HCT116 (cell line): ENCODE measurements around the gene STAC2. TPM values are rescaled to one million over a fixed set of nuclear protein-coding genes. Genes with fewer than 3 reads are reported as not detected.

ENCODE experiments used
- ATAC-seq: fragments of 200-7000 bp; cut with Tn5 transposase; 2 replicates; pipeline ENCODE4 v1.9.1; 2020; ENCODE audit warnings: mild to moderate bottlenecking, moderate library complexity
- BruUV-seq: library from RNA; stranded (reverse); fragments of 400-500 nt; replicated peaks from 2 replicates; lab custom pipeline; 2021; lab: Mats Ljungman, UMichigan
- CTCF ChIA-PET: fragments of 300-600 bp; sonication (Branson Sonifier 250); formaldehyde crosslinking; loops from one replicate; lab custom pipeline; 2021; ENCODE audit warnings: antibody characterized with exemption; lab: Charles Lee
- POLR2A ChIA-PET: fragments of 300-600, 350-600 bp; sonication (Branson Sonifier 250); formaldehyde crosslinking; loops from one replicate; lab custom pipeline; 2021; ENCODE audit warnings: antibody characterized with exemption; lab: Charles Lee
- RAD21 ChIA-PET, 2 experiments: fragments of 300-600 bp; sonication (Branson Sonifier 250); formaldehyde crosslinking; loops; one replicate each; lab custom pipeline; 2023; ENCODE audit warnings: low total read pairs in 2 of 2; ENCODE audit not compliant: uncharacterized antibody in 2 of 2, unreplicated experiment in 2 of 2, low non-redundant PET in 1 of 2; lab: Charles Lee
- DNase-seq: peaks from one replicate; pipeline ENCODE4 v3.0.0-alpha.2; 2010; ENCODE audit warnings: low read depth, low spot score
- H2AFZ ChIP-seq: fragments of 200-600 bp; shearing (Covaris generic), sonication (generic); 2 replicates; pipeline ENCODE4 v1.6.1; 2017; ENCODE audit warnings: low read depth, mixed run types, mixed read lengths, antibody characterized with exemption, low read length; ENCODE audit not compliant: poor library complexity, severe bottlenecking
- H3K27ac ChIP-seq: 2 replicates; pipeline ENCODE4 v1.5.1; 2012; ENCODE audit warnings: low read depth, low read length
- H3K27me3 ChIP-seq: fragments of 200-600 bp; sonication (generic); 2 replicates; pipeline ENCODE4 v1.6.1; 2016; ENCODE audit warnings: mixed run types, low read length, mixed read lengths; ENCODE audit not compliant: insufficient read depth
- H3K36me3 ChIP-seq, 2 experiments: fragments of 200-500 bp in 1 of 2; fragments of 200-600 bp in 1 of 2; sonication (Bioruptor generic) in 1 of 2; sonication (generic) in 1 of 2; 2 replicates each; pipeline versions ENCODE4 v1.5.1 to v1.6.1; 2014 to 2016; ENCODE audit warnings: low read length in 2 of 2, inconsistent platforms in 1 of 2, mixed read lengths in 1 of 2, mixed run types in 1 of 2; ENCODE audit not compliant: insufficient read depth in 2 of 2, control insufficient read depth in 1 of 2
- H3K4me1 ChIP-seq, 2 experiments: fragments of 200-600 bp in 1 of 2; sonication (generic) in 1 of 2; 2 replicates each; pipeline versions ENCODE4 v1.5.1 to v1.6.1; 2012 to 2017; ENCODE audit warnings: low read length in 2 of 2, inconsistent platforms in 1 of 2, mild to moderate bottlenecking in 1 of 2, mixed read lengths in 1 of 2, mixed run types in 1 of 2, moderate library complexity in 1 of 2; ENCODE audit not compliant: insufficient read depth in 2 of 2, control insufficient read depth in 1 of 2
- H3K4me2 ChIP-seq: fragments of 200-600 bp; sonication (generic); 2 replicates; pipeline ENCODE4 v1.6.1; 2017; ENCODE audit warnings: mixed run types, low read length, mixed read lengths
- H3K4me3 ChIP-seq, 2 experiments: fragments of 200-600 bp in 1 of 2; sonication (generic) in 1 of 2; replicated peaks in 1 of 2; 2 replicates each; pipeline ENCODE4 v1.5.1; 2011 to 2016; ENCODE audit warnings: low read length in 2 of 2, control low read depth in 1 of 2, low read depth in 1 of 2, mild to moderate bottlenecking in 1 of 2, mixed read lengths in 1 of 2, mixed run types in 1 of 2
- H3K79me2 ChIP-seq: fragments of 200-600 bp; sonication (generic); 2 replicates; pipeline ENCODE4 v1.6.1; 2017; ENCODE audit warnings: mild to moderate bottlenecking, mixed run types, low read length, moderate library complexity, mixed read lengths; ENCODE audit not compliant: insufficient read depth
- H3K9ac ChIP-seq: fragments of 200-600 bp; sonication (generic); 2 replicates; pipeline ENCODE4 v1.6.1; 2016; ENCODE audit warnings: low read length, mixed read lengths
- H3K9me2 ChIP-seq: fragments of 200-600 bp; sonication (generic), shearing (Covaris generic); 2 replicates; pipeline ENCODE4 v1.6.1; 2017; ENCODE audit warnings: mixed run types, mild to moderate bottlenecking, moderate library complexity; ENCODE audit not compliant: insufficient read depth
- H3K9me3 ChIP-seq, 2 experiments: fragments of 200-500 bp in 1 of 2; fragments of 200-600 bp in 1 of 2; sonication (Bioruptor generic) in 1 of 2; sonication (generic) in 1 of 2; 2 replicates each; pipeline ENCODE4 v1.6.1; 2014 to 2017; ENCODE audit warnings: low read length in 2 of 2, mixed read lengths in 2 of 2, inconsistent platforms in 1 of 2, low read depth in 1 of 2, mild to moderate bottlenecking in 1 of 2, mixed run types in 1 of 2, moderate library complexity in 1 of 2; ENCODE audit not compliant: control insufficient read depth in 1 of 2, insufficient read depth in 1 of 2
- H4K20me1 ChIP-seq: fragments of 200-600 bp; sonication (generic), shearing (Covaris generic); 2 replicates; pipeline ENCODE4 v1.6.1; 2017; ENCODE audit warnings: mixed run types, mild to moderate bottlenecking, moderate library complexity; ENCODE audit not compliant: insufficient read depth
- ELF1 ChIP-seq: IDR thresholded peaks from 2 replicates; pipeline ENCODE4 v1.6.1; 2012; ENCODE audit warnings: low read depth, borderline replicate concordance
- EZH2phosphoT487 ChIP-seq: fragments of 200-600 bp; IDR thresholded peaks from 2 replicates; pipeline ENCODE4 v1.6.1; 2018; ENCODE audit warnings: antibody characterized with exemption, borderline replicate concordance
- FOSL1 ChIP-seq: IDR thresholded peaks from 2 replicates; pipeline ENCODE4 v1.6.1; 2012; ENCODE audit warnings: low read depth
- JUND ChIP-seq: IDR thresholded peaks from 2 replicates; pipeline ENCODE4 v1.6.1; 2012
- POLR2A ChIP-seq: IDR thresholded peaks from 2 replicates; pipeline ENCODE4 v1.7.0; 2011; ENCODE audit warnings: borderline replicate concordance; ENCODE audit not compliant: insufficient read depth, insufficient read length; ENCODE audit errors: extremely low read depth
- POLR2AphosphoS5 ChIP-seq: IDR thresholded peaks from 2 replicates; pipeline ENCODE4 v1.6.1; 2011; ENCODE audit warnings: mild to moderate bottlenecking, low read depth, low read length, moderate library complexity
- SIN3A ChIP-seq: IDR thresholded peaks from 2 replicates; pipeline ENCODE4 v1.6.1; 2012; ENCODE audit warnings: low read depth
- SRF ChIP-seq: IDR thresholded peaks from 2 replicates; pipeline ENCODE4 v1.6.1; 2012; ENCODE audit warnings: low read depth
- TCF7L2 ChIP-seq: IDR thresholded peaks from 2 replicates; pipeline ENCODE4 v1.7.0; 2011; ENCODE audit warnings: borderline replicate concordance, inconsistent platforms; ENCODE audit not compliant: insufficient read depth, insufficient read length; ENCODE audit errors: extremely low read depth
- YY1 ChIP-seq: IDR thresholded peaks from 2 replicates; pipeline ENCODE4 v1.6.1; 2011; ENCODE audit warnings: low read length, low read depth, moderate library complexity, mild to moderate bottlenecking; ENCODE audit not compliant: insufficient replicate concordance; ENCODE audit errors: extremely low read depth
- ZNF274 ChIP-seq: fragments of 200-500 bp; sonication (Bioruptor generic); IDR thresholded peaks from 2 replicates; pipeline ENCODE4 v1.6.1; 2014; ENCODE audit warnings: mild to moderate bottlenecking, low read depth, low read length, inconsistent platforms
- intact Hi-C: fragments of 100-400 bp; cut with micrococcal nuclease; formaldehyde crosslinking; loops from 2 replicates; pipeline ENCODE4 v1.10.0; 2022
- total RNA-seq: library from RNA; stranded (reverse); gene quantifications from one replicate; pipeline ENCODE4 v1.2.1, GENCODE V29; 2021; ENCODE audit not compliant: unreplicated experiment
- TF ChIP-seq, protein P1 (sequence below): IDR thresholded peaks from 2 replicates; pipeline ENCODE4 v1.6.1; 2012; ENCODE audit warnings: low read depth
- TF ChIP-seq, protein P2 (sequence below), 3 experiments: fragments of 200-600 bp in 1 of 3; sonication (generic) in 1 of 3; IDR thresholded peaks in 2 of 3; conservative IDR thresholded peaks in 1 of 3; 2 replicates each; pipeline ENCODE4 v1.5.1; 2012 to 2017; ENCODE audit warnings: low read depth in 2 of 3, low read length in 2 of 3, antibody characterized with exemption in 1 of 3, borderline replicate concordance in 1 of 3, control low read depth in 1 of 3, mild to moderate bottlenecking in 1 of 3, mixed read lengths in 1 of 3, mixed run types in 1 of 3, moderate library complexity in 1 of 3; ENCODE audit not compliant: insufficient read depth in 1 of 3
- TF ChIP-seq, protein P3 (sequence below): IDR thresholded peaks from 2 replicates; pipeline ENCODE4 v1.6.1; 2012
- TF ChIP-seq, protein P4 (sequence below): IDR thresholded peaks from 2 replicates; pipeline ENCODE4 v1.6.1; 2011; ENCODE audit warnings: mild to moderate bottlenecking, low read length, moderate library complexity; ENCODE audit not compliant: insufficient replicate concordance; ENCODE audit errors: extremely low read depth

STAC2 gene
- total RNA-seq, 1 experiment from 2014 or later = not detected

DNA sequence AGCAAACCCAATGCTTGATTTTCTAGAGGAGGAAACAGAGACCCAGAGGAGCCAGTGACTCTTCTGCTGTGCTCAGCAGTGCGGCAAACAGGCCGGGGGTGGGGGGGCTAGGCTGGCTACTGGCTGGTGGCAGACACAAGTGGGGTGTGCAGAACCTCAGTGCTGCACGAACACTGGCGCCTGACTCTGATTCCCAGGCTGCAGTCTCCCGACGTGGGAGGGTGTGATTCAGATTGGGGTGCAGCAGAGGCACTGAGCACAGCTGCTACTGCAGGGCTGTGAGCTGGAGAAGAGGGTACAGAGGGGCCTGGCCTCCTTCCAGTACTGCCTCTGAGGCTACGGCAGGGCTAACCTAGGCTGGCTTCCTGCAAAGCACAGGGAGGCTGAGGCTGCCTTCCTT lies 17.6 kb downstream of the STAC2 start:
- no peak overlapping the region for H2AFZ ChIP-seq
- DNase-seq (no peak), ATAC-seq (no peak)
- CTCF ChIA-PET = interaction anchor here (1.2 to 6.1 kb wide), 6 partner anchors 8 to 414 kb away, joined by 3 to 105 read pairs (median 44); no protein-coding TSS in a partner anchor
- POLR2A ChIA-PET = no interaction called here
- H3K36me3 ChIP-seq = peaks cover 19 to 20% of the 10 kb centered on the region in 2 experiments; a peak in 3 of 4 replicates
- intact Hi-C loops = loop anchor here (5.0 to 10.0 kb wide), 2 partner anchors 317 to 414 kb away; no protein-coding TSS in a partner anchor
- H3K79me2 ChIP-seq = no peaks in the 10 kb centered on the region
- no peaks in the 10 kb centered on the region for H3K9me3 ChIP-seq
- TF ChIP-seq POLR2AphosphoS5 = no peak
- no peak for TF ChIP-seq SIN3A
- no peak for TF ChIP-seq POLR2A
- TF ChIP-seq, protein P1, sequence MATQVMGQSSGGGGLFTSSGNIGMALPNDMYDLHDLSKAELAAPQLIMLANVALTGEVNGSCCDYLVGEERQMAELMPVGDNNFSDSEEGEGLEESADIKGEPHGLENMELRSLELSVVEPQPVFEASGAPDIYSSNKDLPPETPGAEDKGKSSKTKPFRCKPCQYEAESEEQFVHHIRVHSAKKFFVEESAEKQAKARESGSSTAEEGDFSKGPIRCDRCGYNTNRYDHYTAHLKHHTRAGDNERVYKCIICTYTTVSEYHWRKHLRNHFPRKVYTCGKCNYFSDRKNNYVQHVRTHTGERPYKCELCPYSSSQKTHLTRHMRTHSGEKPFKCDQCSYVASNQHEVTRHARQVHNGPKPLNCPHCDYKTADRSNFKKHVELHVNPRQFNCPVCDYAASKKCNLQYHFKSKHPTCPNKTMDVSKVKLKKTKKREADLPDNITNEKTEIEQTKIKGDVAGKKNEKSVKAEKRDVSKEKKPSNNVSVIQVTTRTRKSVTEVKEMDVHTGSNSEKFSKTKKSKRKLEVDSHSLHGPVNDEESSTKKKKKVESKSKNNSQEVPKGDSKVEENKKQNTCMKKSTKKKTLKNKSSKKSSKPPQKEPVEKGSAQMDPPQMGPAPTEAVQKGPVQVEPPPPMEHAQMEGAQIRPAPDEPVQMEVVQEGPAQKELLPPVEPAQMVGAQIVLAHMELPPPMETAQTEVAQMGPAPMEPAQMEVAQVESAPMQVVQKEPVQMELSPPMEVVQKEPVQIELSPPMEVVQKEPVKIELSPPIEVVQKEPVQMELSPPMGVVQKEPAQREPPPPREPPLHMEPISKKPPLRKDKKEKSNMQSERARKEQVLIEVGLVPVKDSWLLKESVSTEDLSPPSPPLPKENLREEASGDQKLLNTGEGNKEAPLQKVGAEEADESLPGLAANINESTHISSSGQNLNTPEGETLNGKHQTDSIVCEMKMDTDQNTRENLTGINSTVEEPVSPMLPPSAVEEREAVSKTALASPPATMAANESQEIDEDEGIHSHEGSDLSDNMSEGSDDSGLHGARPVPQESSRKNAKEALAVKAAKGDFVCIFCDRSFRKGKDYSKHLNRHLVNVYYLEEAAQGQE = no peak
- TF ChIP-seq, protein P2, sequence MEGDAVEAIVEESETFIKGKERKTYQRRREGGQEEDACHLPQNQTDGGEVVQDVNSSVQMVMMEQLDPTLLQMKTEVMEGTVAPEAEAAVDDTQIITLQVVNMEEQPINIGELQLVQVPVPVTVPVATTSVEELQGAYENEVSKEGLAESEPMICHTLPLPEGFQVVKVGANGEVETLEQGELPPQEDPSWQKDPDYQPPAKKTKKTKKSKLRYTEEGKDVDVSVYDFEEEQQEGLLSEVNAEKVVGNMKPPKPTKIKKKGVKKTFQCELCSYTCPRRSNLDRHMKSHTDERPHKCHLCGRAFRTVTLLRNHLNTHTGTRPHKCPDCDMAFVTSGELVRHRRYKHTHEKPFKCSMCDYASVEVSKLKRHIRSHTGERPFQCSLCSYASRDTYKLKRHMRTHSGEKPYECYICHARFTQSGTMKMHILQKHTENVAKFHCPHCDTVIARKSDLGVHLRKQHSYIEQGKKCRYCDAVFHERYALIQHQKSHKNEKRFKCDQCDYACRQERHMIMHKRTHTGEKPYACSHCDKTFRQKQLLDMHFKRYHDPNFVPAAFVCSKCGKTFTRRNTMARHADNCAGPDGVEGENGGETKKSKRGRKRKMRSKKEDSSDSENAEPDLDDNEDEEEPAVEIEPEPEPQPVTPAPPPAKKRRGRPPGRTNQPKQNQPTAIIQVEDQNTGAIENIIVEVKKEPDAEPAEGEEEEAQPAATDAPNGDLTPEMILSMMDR (IDR thresholded peaks at IDR 0.05 in 2 of 3, conservative IDR thresholded peaks at IDR 0.05 in 1 of 3; ENCODE audit: borderline replicate concordance in 1 of 3, insufficient read depth in 1 of 3, low read depth in 2 of 3, low read length in 2 of 3) = no peak
- TF ChIP-seq, protein P3, sequence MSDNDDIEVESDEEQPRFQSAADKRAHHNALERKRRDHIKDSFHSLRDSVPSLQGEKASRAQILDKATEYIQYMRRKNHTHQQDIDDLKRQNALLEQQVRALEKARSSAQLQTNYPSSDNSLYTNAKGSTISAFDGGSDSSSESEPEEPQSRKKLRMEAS = no peak
- TF ChIP-seq ZNF274 = no peak
- TF ChIP-seq YY1 = no peak
- no peak for TF ChIP-seq TCF7L2
- TF ChIP-seq EZH2phosphoT487 = no peak
- no peak for TF ChIP-seq JUND
- TF ChIP-seq, protein P4, sequence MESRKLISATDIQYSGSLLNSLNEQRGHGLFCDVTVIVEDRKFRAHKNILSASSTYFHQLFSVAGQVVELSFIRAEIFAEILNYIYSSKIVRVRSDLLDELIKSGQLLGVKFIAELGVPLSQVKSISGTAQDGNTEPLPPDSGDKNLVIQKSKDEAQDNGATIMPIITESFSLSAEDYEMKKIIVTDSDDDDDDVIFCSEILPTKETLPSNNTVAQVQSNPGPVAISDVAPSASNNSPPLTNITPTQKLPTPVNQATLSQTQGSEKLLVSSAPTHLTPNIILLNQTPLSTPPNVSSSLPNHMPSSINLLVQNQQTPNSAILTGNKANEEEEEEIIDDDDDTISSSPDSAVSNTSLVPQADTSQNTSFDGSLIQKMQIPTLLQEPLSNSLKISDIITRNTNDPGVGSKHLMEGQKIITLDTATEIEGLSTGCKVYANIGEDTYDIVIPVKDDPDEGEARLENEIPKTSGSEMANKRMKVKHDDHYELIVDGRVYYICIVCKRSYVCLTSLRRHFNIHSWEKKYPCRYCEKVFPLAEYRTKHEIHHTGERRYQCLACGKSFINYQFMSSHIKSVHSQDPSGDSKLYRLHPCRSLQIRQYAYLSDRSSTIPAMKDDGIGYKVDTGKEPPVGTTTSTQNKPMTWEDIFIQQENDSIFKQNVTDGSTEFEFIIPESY = no peak
- no peak for TF ChIP-seq ELF1
- TF ChIP-seq SRF = no peak
- no peak for TF ChIP-seq FOSL1
- peaks cover 4% of the 10 kb centered on the region; the same call in 1 of the 2 replicates for H4K20me1 ChIP-seq
- no peaks in the 10 kb centered on the region for H3K27me3 ChIP-seq
- no peaks in the 10 kb centered on the region for H3K9me2 ChIP-seq
- no peak overlapping the region for H3K27ac ChIP-seq
- H3K4me2 ChIP-seq = no peak overlapping the region
- H3K9ac ChIP-seq = no peak overlapping the region
- BruUV-seq = no TSS peak
- RAD21 ChIA-PET = interaction anchor here (1.6 to 2.2 kb wide), 2 partner anchors 11 to 339 kb away, joined by 4 to 7 read pairs; partner anchors contain the start of gene CACNB1 (in 1 of the 2)
- H3K4me3 ChIP-seq = no peak overlapping the region
- peaks cover 9 to 26% of the 10 kb centered on the region in 2 experiments for H3K4me1 ChIP-seq
